Measurements from ENCODE around the gene SLX9.
"Not testable (repeated sequence)": the region's sequence is repeated elsewhere in the genome, so short reads cannot be mapped to it uniquely, and the experiment has no call there.

Gene SLX9

GRCh38 chr21:45021428-45022347 is 81.9 kb downstream of the SLX9 start:
- DNase-seq = peak; percentile 10

- DNase-seq = no peak
Observed at GRCh38 chr21:45022348-45022675, 82.5 kb downstream of the SLX9 start.

GRCh38 chr21:45022736-45023135 is 82.9 kb downstream of the SLX9 start:
- no peak for DNase-seq

- DNase-seq = not testable (repeated sequence)
Observed at GRCh38 chr21:45024516-45024915, 84.7 kb downstream of the SLX9 start.

- DNase-seq = no peak
Observed at GRCh38 chr21:45026066-45026745, 86.4 kb downstream of the SLX9 start.

All from activated naive CD4-positive, alpha-beta T cell treated with anti-CD3 and anti-CD28 coated beads, Interleukin-2, amount 50 U/mL, for 16 hours (primary cell).